Measurements from ENCODE around the gene ZFP37.

The ZFP37 gene

DNA sequence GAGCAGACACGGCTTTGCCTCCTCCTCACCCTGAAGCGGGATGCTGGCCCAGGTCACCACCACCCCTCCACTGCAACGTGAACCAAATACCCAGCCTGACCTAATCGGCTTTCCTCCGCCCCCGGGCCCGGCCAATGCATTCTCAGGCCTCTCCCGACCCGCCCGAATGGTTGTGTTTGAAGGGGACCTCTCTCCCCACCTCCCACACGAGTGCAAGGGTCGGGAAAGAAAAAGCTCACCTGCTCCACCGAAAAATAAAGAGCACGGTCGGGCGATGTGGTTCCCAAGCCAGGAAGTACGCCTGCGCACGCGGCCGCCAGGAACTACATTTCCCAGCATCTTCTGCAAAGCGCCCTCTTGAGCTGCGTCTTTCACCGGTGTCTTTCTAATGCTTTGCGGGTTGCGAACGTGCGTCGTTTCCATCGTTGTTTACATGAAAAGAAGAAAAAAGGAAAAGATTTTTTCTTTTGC lies 44.6 kb downstream of the ZFP37 start, which contains the start of gene ZNF883:
TSS of gene ZNF883 (minus strand) at position 282 of the 471 bp plus-strand sequence.
- Histone ChIP-seq H4K8ac (ENCODE audit: low read depth, low read length) (peak within 1 kb of the TSS; percentile 7), H2BK120ac (ENCODE audit: low read depth, low read length) (no peak within 1 kb of the TSS), H3K23ac (ENCODE audit: low read depth, low read length, poor library complexity) (peak within 1 kb of the TSS; percentile 34), H3K27ac (replicated peaks; ENCODE audit: low read length) (no peak within 1 kb of the TSS), H2BK12ac (ENCODE audit: low read length) (no peak within 1 kb of the TSS), H3K79me1 (ENCODE audit: low read depth, low read length) (no peaks in the 10 kb centered on the region), H3K27me3 (ENCODE audit: control insufficient read depth in 3 of 3, insufficient read depth in 3 of 3, low read depth in 1 of 3, low read length in 3 of 3) (no peaks in the 10 kb centered on the region), H2BK15ac (ENCODE audit: low read length) (peak within 1 kb of the TSS; percentile 18), H3K4ac (ENCODE audit: low read length) (no peak within 1 kb of the TSS), H3K9ac (ENCODE audit: low read depth, low read length, poor library complexity) (no peak within 1 kb of the TSS), H3K9me3 (replicated peaks in 1 of 2; ENCODE audit: control insufficient read depth in 2 of 2, insufficient read depth in 1 of 2, low read depth in 1 of 2, low read length in 2 of 2) (peaks cover 9 to 38% of the 10 kb centered on the region in 2 donors), H2AFZ (ENCODE audit: low read length) (peak within 1 kb of the TSS; percentile 96), H2AK5ac (ENCODE audit: low read depth, low read length) (no peak within 1 kb of the TSS), H2BK5ac (ENCODE audit: low read length) (no peak within 1 kb of the TSS), H4K91ac (ENCODE audit: low read depth, low read length, poor library complexity) (no peak within 1 kb of the TSS), H3K36me3 (replicated peaks in 1 of 2; ENCODE audit: control insufficient read depth in 2 of 2, insufficient read depth in 2 of 2, low read length in 2 of 2) (peaks cover 4 to 12% of the 10 kb centered on the region in 2 donors), H3K4me2 (ENCODE audit: insufficient read depth, low read length, poor library complexity, severe bottlenecking) (peak within 1 kb of the TSS; percentile 67), H3K4me1 (ENCODE audit: control insufficient read depth in 2 of 2, insufficient read depth in 1 of 2, low read depth in 1 of 2, low read length in 2 of 2) (peaks cover 2 to 4% of the 10 kb centered on the region in 2 donors), H3K18ac (ENCODE audit: low read length) (peak within 1 kb of the TSS; percentile 84), H3K14ac (ENCODE audit: low read length) (no peak within 1 kb of the TSS), H3K4me3 (ENCODE audit: low read length in 2 of 2) (peak within 1 kb of the TSS; percentile 60 to 78)
- DNase-seq (ENCODE audit: low spot score): peak; percentile 48
- WGBS, 2 donors (ENCODE audit: extremely low coverage in 2 of 2, insufficient read length in 2 of 2, insufficient replicate concordance in 1 of 2): no CpG with 5 or more reads among the region's 30 CpGs

DNA sequence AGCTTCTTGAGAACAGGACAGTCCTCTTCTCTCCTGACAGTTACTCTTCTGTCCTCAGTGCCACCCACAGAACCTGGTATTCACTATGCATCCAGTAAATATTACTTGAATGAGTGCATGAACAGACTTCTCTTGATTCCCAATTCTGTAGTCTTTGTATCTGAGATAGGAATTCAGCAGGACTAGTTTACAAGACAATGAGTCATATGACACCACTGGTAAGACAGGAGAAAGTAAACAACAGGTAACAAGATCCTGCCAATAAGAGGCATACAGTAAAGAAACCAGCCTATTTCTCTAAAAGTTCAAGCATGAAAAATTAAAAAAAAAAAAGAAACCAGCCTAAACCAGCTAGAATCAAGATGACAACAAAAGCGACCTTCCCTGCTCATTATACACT lies 50.7 kb downstream of the ZFP37 start:
- H3K18ac ChIP-seq (ENCODE audit: low read length): no peak overlapping the region
- no peaks in the 10 kb centered on the region for H3K4me1 ChIP-seq (ENCODE audit: control insufficient read depth in 2 of 2, insufficient read depth in 1 of 2, low read depth in 1 of 2, low read length in 2 of 2)
- no peaks in the 10 kb centered on the region for H3K27me3 ChIP-seq (ENCODE audit: control insufficient read depth in 3 of 3, insufficient read depth in 3 of 3, low read depth in 1 of 3, low read length in 3 of 3)
- no peak overlapping the region for H3K14ac ChIP-seq (ENCODE audit: low read length)
- H4K91ac ChIP-seq (ENCODE audit: low read depth, low read length, poor library complexity): no peak overlapping the region
- H2BK120ac ChIP-seq (ENCODE audit: low read depth, low read length): no peak overlapping the region
- H2AK5ac ChIP-seq (ENCODE audit: low read depth, low read length): no peak overlapping the region
- no peak overlapping the region for H3K4me2 ChIP-seq (ENCODE audit: insufficient read depth, low read length, poor library complexity, severe bottlenecking)
- DNase-seq (ENCODE audit: low spot score): no peak
- H3K79me1 ChIP-seq (ENCODE audit: low read depth, low read length): no peaks in the 10 kb centered on the region
- H3K4me3 ChIP-seq (ENCODE audit: low read length in 2 of 2): no peak overlapping the region
- H3K27ac ChIP-seq (replicated peaks; ENCODE audit: low read length): no peak overlapping the region
- H3K36me3 ChIP-seq (replicated peaks in 1 of 2; ENCODE audit: control insufficient read depth in 2 of 2, insufficient read depth in 2 of 2, low read length in 2 of 2): peaks cover 9 to 14% of the 10 kb centered on the region in 2 donors
- H4K8ac ChIP-seq (ENCODE audit: low read depth, low read length): no peak overlapping the region
- no peak overlapping the region for H2AFZ ChIP-seq (ENCODE audit: low read length)
- H3K9ac ChIP-seq (ENCODE audit: low read depth, low read length, poor library complexity): no peak overlapping the region
- no CpG with 5 or more reads among the region's 1 CpG for WGBS, 2 donors (ENCODE audit: extremely low coverage in 2 of 2, insufficient read length in 2 of 2, insufficient replicate concordance in 1 of 2)
- H2BK12ac ChIP-seq (ENCODE audit: low read length): no peak overlapping the region
- no peak overlapping the region for H3K4ac ChIP-seq (ENCODE audit: low read length)
- no peak overlapping the region for H2BK15ac ChIP-seq (ENCODE audit: low read length)
- no peak overlapping the region for H3K23ac ChIP-seq (ENCODE audit: low read depth, low read length, poor library complexity)
- H2BK5ac ChIP-seq (ENCODE audit: low read length): no peak overlapping the region
- peaks cover 17 to 61% of the 10 kb centered on the region in 2 donors for H3K9me3 ChIP-seq (replicated peaks in 1 of 2; ENCODE audit: control insufficient read depth in 2 of 2, insufficient read depth in 1 of 2, low read depth in 1 of 2, low read length in 2 of 2)

DNA sequence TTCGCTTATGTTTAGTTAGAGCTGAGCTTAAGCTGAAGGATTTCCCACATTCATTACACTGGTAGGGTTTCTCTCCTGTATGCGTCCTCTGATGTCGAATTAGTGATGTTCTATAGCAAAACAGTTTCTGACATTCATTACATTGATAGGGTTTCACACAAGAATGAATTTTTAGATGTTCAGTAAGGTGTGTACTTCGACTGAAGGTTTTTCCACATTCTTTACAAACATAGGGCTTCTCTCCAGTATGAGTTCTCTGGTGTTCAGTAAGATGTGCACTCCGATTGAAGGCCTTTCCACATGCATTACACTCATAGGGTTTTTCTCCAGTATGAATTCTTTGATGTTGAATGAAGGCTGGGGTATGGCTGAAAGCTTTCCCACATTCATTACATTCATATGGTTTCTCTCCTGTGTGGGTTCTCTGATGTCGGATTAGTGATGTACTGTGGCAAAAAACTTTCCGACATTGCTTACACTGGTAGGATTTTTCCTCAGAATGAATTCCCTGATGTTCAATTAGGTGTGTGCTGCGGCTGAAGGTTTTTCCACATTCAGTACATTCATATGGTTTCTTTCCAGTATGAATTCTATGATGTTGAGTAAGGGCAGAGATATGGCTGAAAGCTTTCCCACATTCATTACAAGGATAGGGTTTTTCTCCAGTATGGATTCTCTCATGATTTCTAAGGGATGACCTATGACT lies 59.1 kb downstream of the ZFP37 start:
- no peak overlapping the region for H3K23ac ChIP-seq (ENCODE audit: low read depth, low read length, poor library complexity)
- H4K91ac ChIP-seq (ENCODE audit: low read depth, low read length, poor library complexity): no peak overlapping the region
- no peak overlapping the region for H2BK15ac ChIP-seq (ENCODE audit: low read length)
- no peak overlapping the region for H2AFZ ChIP-seq (ENCODE audit: low read length)
- H3K9me3 ChIP-seq (replicated peaks in 1 of 2; ENCODE audit: control insufficient read depth in 2 of 2, insufficient read depth in 1 of 2, low read depth in 1 of 2, low read length in 2 of 2): peaks cover 42 to 86% of the 10 kb centered on the region in 2 donors
- no peak overlapping the region for H2BK120ac ChIP-seq (ENCODE audit: low read depth, low read length)
- no peak overlapping the region for H3K9ac ChIP-seq (ENCODE audit: low read depth, low read length, poor library complexity)
- peaks cover 12 to 30% of the 10 kb centered on the region in 2 donors for H3K36me3 ChIP-seq (replicated peaks in 1 of 2; ENCODE audit: control insufficient read depth in 2 of 2, insufficient read depth in 2 of 2, low read length in 2 of 2)
- H3K79me1 ChIP-seq (ENCODE audit: low read depth, low read length): no peaks in the 10 kb centered on the region
- no peak overlapping the region for H3K4me3 ChIP-seq (ENCODE audit: low read length in 2 of 2)
- no peaks in the 10 kb centered on the region for H3K4me1 ChIP-seq (ENCODE audit: control insufficient read depth in 2 of 2, insufficient read depth in 1 of 2, low read depth in 1 of 2, low read length in 2 of 2)
- H2BK5ac ChIP-seq (ENCODE audit: low read length): no peak overlapping the region
- H2BK12ac ChIP-seq (ENCODE audit: low read length): no peak overlapping the region
- WGBS, 2 donors (ENCODE audit: extremely low coverage in 2 of 2, insufficient read length in 2 of 2, insufficient replicate concordance in 1 of 2): no CpG with 5 or more reads among the region's 8 CpGs
- H4K8ac ChIP-seq (ENCODE audit: low read depth, low read length): no peak overlapping the region
- no peak overlapping the region for H3K27ac ChIP-seq (replicated peaks; ENCODE audit: low read length)
- H2AK5ac ChIP-seq (ENCODE audit: low read depth, low read length): no peak overlapping the region
- DNase-seq (ENCODE audit: low spot score): no peak
- H3K4me2 ChIP-seq (ENCODE audit: insufficient read depth, low read length, poor library complexity, severe bottlenecking): no peak overlapping the region
- no peak overlapping the region for H3K18ac ChIP-seq (ENCODE audit: low read length)
- no peak overlapping the region for H3K4ac ChIP-seq (ENCODE audit: low read length)
- H3K27me3 ChIP-seq (ENCODE audit: control insufficient read depth in 3 of 3, insufficient read depth in 3 of 3, low read depth in 1 of 3, low read length in 3 of 3): no peaks in the 10 kb centered on the region
- H3K14ac ChIP-seq (ENCODE audit: low read length): no peak overlapping the region

All from neuronal stem cell (in vitro differentiated cells).